Neural cell (in vitro differentiated cells): ENCODE data around the gene P3R3URF. TPM values are rescaled to one million over a fixed set of nuclear protein-coding genes. Genes with fewer than 3 reads are reported as not detected.
A peak's percentile ranks its signal among the peaks of the same experiment; 100 is the strongest.

Experiments used
- H2AFZ ChIP-seq: fragments of 200-600, 300-800 bp; sonication (generic), shearing (Covaris generic); 2 replicates; pipeline ENCODE4 v1.6.0; 2014; ENCODE audit warnings: low read depth, mild to moderate bottlenecking, antibody characterized with exemption, low read length, moderate library complexity
- H3F3A ChIP-seq: fragments of 200-600 bp; shearing (Covaris generic); 2 replicates; pipeline ENCODE4 v1.6.1; 2016; ENCODE audit warnings: mild to moderate bottlenecking, moderate library complexity, mixed read lengths, antibody characterized with exemption, low read length; ENCODE audit not compliant: insufficient read depth, poor library complexity, severe bottlenecking
- H3K27ac ChIP-seq: fragments of 200-600, 300-800 bp; sonication (generic), shearing (Covaris generic); 2 replicates; pipeline ENCODE4 v1.5.1; 2014; ENCODE audit warnings: mild to moderate bottlenecking, low read length, moderate library complexity
- H3K27me3 ChIP-seq: fragments of 300-800, 200-600 bp; sonication (generic), shearing (Covaris generic); 2 replicates; pipeline ENCODE4 v1.6.0; 2014; ENCODE audit warnings: mild to moderate bottlenecking, low read depth, low read length, moderate library complexity; ENCODE audit not compliant: insufficient read depth
- H3K36me3 ChIP-seq: fragments of 300-800, 200-600 bp; sonication (generic), shearing (Covaris generic); 2 replicates; pipeline ENCODE4 v1.5.1; 2014; ENCODE audit warnings: mild to moderate bottlenecking, antibody characterized with exemption, low read length, moderate library complexity; ENCODE audit not compliant: insufficient read depth
- H3K4me2 ChIP-seq: fragments of 300-800, 200-600 bp; sonication (generic), shearing (Covaris generic); 2 replicates; pipeline ENCODE4 v1.6.0; 2014; ENCODE audit warnings: mild to moderate bottlenecking, low read length
- H3K4me3 ChIP-seq: fragments of 300-800, 200-600 bp; sonication (generic), shearing (Covaris generic); 2 replicates; pipeline ENCODE4 v1.5.1; 2014; ENCODE audit warnings: mild to moderate bottlenecking, low read length, moderate library complexity
- H3K79me2 ChIP-seq: fragments of 200-600 bp; shearing (Covaris generic); replicated peaks from 2 replicates; pipeline ENCODE4 v1.6.0; 2014; ENCODE audit warnings: mild to moderate bottlenecking, low read length, moderate library complexity; ENCODE audit not compliant: insufficient read depth
- H3K9ac ChIP-seq: fragments of 300-800, 200-600 bp; sonication (generic), shearing (Covaris generic); 2 replicates; pipeline ENCODE4 v1.6.1; 2016; ENCODE audit warnings: mild to moderate bottlenecking, low read length, mixed read lengths
- H3K9me2 ChIP-seq: fragments of 200-600 bp; shearing (Covaris generic); 2 replicates; pipeline ENCODE4 v1.6.1; 2016; ENCODE audit warnings: mild to moderate bottlenecking, low read length, mixed read lengths; ENCODE audit not compliant: insufficient read depth
- H3K9me3 ChIP-seq: fragments of 200-600, 300-800 bp; sonication (generic), shearing (Covaris generic); 2 replicates; pipeline ENCODE4 v1.6.1; 2016; ENCODE audit warnings: mild to moderate bottlenecking, mixed run types, low read length, moderate library complexity, mixed read lengths
- H4K20me1 ChIP-seq: fragments of 200-600 bp; shearing (Covaris generic); 2 replicates; pipeline ENCODE4 v1.6.1; 2016; ENCODE audit warnings: mild to moderate bottlenecking, mixed run types; ENCODE audit not compliant: insufficient read depth
- CTCF ChIP-seq: fragments of 450-650 bp; IDR thresholded peaks from 2 replicates; pipeline ENCODE4 v1.5.1; 2014; ENCODE audit warnings: antibody characterized with exemption, mild to moderate bottlenecking, moderate library complexity; ENCODE audit not compliant: poor library complexity, severe bottlenecking
- EP300 ChIP-seq: fragments of 450-650 bp; conservative IDR thresholded peaks from 2 replicates; pipeline ENCODE4 v1.6.1; 2014; ENCODE audit warnings: antibody characterized with exemption, mild to moderate bottlenecking, moderate library complexity; ENCODE audit not compliant: poor library complexity, severe bottlenecking
- EZH2 ChIP-seq: fragments of 200-600, 300-800 bp; shearing (Covaris generic), sonication (generic); IDR thresholded peaks from 2 replicates; pipeline ENCODE4 v1.6.1; 2014; ENCODE audit warnings: antibody characterized with exemption, low read length, borderline replicate concordance, mild to moderate bottlenecking; ENCODE audit not compliant: insufficient read depth, poor library complexity, severe bottlenecking
- MXI1 ChIP-seq: fragments of 450-650 bp; conservative IDR thresholded peaks from 2 replicates; pipeline ENCODE4 v1.6.1; 2014; ENCODE audit warnings: antibody characterized with exemption, mild to moderate bottlenecking; ENCODE audit not compliant: poor library complexity, severe bottlenecking
- POLR2AphosphoS5 ChIP-seq: IDR thresholded peaks from 2 replicates; pipeline ENCODE4 v1.6.1; 2012
- RAD21 ChIP-seq: fragments of 450-650 bp; conservative IDR thresholded peaks from 2 replicates; pipeline ENCODE4 v1.6.1; 2014; ENCODE audit warnings: antibody characterized with exemption, mild to moderate bottlenecking, moderate library complexity
- SMC3 ChIP-seq: fragments of 450-650 bp; conservative IDR thresholded peaks from 2 replicates; pipeline ENCODE4 v1.6.1; 2014; ENCODE audit warnings: antibody characterized with exemption, mild to moderate bottlenecking, moderate library complexity; ENCODE audit not compliant: poor library complexity
- TAF1 ChIP-seq: IDR thresholded peaks from 2 replicates; pipeline ENCODE4 v1.6.1; 2012; ENCODE audit warnings: low read depth
- polyA plus RNA-seq: library from polyadenylated mRNA; depleted of rRNA; stranded (reverse); fragments of >200 nt; gene quantifications from 2 replicates; pipeline ENCODE4 v1.2.3, GENCODE V29; 2014
- TF ChIP-seq, protein P1 (sequence below): IDR thresholded peaks from 2 replicates; pipeline ENCODE4 v1.6.1; 2012; ENCODE audit warnings: borderline replicate concordance

P3R3URF gene
- polyA plus RNA-seq, 1 donor from 2014 or later = not detected

GRCh38 chr1:46199233-46199749 lies 23.0 kb upstream of the P3R3URF start:
- Histone ChIP-seq H3K4me3 (peak overlapping the region; percentile 84), H3K27me3 (peaks cover 11% of the 10 kb centered on the region), H3K4me2 (no peak overlapping the region), H3K36me3 (no peaks in the 10 kb centered on the region), H2AFZ (no peak overlapping the region), H3K79me2 (no peaks in the 10 kb centered on the region), H3K27ac (no peak overlapping the region), H3K9ac (no peak overlapping the region), H3K9me3 (no peaks in the 10 kb centered on the region), H3F3A (no peaks in the 10 kb centered on the region), H3K9me2 (no peaks in the 10 kb centered on the region), H4K20me1 (no peaks in the 10 kb centered on the region)
- TF ChIP-seq, protein P1, sequence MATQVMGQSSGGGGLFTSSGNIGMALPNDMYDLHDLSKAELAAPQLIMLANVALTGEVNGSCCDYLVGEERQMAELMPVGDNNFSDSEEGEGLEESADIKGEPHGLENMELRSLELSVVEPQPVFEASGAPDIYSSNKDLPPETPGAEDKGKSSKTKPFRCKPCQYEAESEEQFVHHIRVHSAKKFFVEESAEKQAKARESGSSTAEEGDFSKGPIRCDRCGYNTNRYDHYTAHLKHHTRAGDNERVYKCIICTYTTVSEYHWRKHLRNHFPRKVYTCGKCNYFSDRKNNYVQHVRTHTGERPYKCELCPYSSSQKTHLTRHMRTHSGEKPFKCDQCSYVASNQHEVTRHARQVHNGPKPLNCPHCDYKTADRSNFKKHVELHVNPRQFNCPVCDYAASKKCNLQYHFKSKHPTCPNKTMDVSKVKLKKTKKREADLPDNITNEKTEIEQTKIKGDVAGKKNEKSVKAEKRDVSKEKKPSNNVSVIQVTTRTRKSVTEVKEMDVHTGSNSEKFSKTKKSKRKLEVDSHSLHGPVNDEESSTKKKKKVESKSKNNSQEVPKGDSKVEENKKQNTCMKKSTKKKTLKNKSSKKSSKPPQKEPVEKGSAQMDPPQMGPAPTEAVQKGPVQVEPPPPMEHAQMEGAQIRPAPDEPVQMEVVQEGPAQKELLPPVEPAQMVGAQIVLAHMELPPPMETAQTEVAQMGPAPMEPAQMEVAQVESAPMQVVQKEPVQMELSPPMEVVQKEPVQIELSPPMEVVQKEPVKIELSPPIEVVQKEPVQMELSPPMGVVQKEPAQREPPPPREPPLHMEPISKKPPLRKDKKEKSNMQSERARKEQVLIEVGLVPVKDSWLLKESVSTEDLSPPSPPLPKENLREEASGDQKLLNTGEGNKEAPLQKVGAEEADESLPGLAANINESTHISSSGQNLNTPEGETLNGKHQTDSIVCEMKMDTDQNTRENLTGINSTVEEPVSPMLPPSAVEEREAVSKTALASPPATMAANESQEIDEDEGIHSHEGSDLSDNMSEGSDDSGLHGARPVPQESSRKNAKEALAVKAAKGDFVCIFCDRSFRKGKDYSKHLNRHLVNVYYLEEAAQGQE = no peak
- no peak for TF ChIP-seq POLR2AphosphoS5

DNA sequence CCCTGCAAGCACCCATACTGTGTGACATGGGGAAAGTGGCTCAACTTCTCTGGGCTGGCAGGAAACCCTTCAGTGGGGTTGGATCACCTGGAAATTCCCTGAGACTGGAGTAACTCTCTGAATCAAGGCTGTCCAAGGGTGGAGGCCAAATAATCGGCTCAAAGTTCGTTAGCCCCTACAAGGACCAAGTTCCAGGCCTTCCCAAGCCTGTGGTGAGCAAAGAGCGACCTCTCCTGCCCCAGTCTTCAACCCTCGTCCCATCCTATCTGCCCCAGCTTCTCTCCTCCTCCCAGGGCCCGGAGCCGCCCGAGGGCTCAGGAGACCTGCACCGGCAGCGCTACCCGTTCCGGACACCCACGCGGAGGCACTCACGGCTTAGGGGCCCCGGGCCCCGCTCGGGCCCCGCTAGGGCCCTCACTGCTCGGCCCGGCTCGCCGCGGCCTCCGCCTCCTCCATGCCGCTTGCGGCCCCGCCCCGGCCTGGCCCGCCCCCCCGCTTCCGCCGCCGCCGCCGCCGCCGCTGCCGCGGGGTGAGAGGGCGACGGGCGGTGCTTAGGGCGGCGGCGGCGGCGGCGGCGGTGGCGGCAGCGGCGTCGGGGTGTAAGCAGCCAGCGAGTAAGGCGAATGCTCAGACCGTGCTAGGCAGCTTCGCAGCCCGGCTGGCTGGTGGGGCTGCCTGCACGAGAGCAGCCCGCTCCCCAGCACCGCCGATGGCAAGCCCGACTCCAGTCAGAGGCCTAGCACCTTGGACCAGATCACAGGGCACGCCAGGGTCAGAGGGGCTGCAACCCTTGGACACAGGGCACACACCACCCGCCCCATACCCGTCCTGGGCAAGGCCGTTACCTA lies 21.9 kb upstream of the P3R3URF start, which contains the start of gene POMGNT1:
TSS of gene POMGNT1 (minus strand) at position 471 of the 848 bp plus-strand sequence. CDS start 613 bp downstream, outside the sequence.
- no peaks in the 10 kb centered on the region for H3K9me3 ChIP-seq
- peaks cover 6% of the 10 kb centered on the region for H3K27me3 ChIP-seq
- no peaks in the 10 kb centered on the region for H3K36me3 ChIP-seq
- no peaks in the 10 kb centered on the region for H3K79me2 ChIP-seq
- H3F3A ChIP-seq = no peaks in the 10 kb centered on the region
- peak within 1 kb of the TSS; percentile 84 for H3K4me3 ChIP-seq
- H4K20me1 ChIP-seq = no peaks in the 10 kb centered on the region
- TF ChIP-seq, protein P1 = peak; percentile 49
- TF ChIP-seq TAF1 = peak; percentile 49
- TF ChIP-seq POLR2AphosphoS5 = peak; percentile 83
- no peak for TF ChIP-seq EP300
- TF ChIP-seq CTCF = peak; percentile 27
- TF ChIP-seq RAD21 = no peak
- TF ChIP-seq SMC3 = no peak
- peak; percentile 59 for TF ChIP-seq MXI1
- no peak for TF ChIP-seq EZH2
- peak within 1 kb of the TSS; percentile 81 for H3K9ac ChIP-seq
- H2AFZ ChIP-seq = peak within 1 kb of the TSS; percentile 90
- H3K4me2 ChIP-seq = peak within 1 kb of the TSS; percentile 76
- no peaks in the 10 kb centered on the region for H3K9me2 ChIP-seq
- H3K27ac ChIP-seq = peak within 1 kb of the TSS; percentile 55
